Testis (tissue), 3 donors: ENCODE results near the gene PTPRD. TPM values are rescaled to one million over a fixed set of nuclear protein-coding genes. Genes with fewer than 3 reads are reported as not detected.

Experiments
- DNase-seq: peaks from one replicate; pipeline ENCODE4 v3.0.0-alpha.2; 2019
- H3K27ac ChIP-seq, 2 donors: fragments of 200-600 bp; sonication (generic); one replicate each; pipeline ENCODE4 v1.5.1; 2019
- H3K27me3 ChIP-seq: fragments of 200-600 bp; sonication (generic); one replicate; pipeline ENCODE4 v1.5.1; 2019
- H3K36me3 ChIP-seq: fragments of 200-600 bp; sonication (generic); one replicate; pipeline ENCODE4 v1.5.1; 2017; ENCODE audit warnings: low read depth; ENCODE audit errors: missing control alignments
- H3K4me1 ChIP-seq: fragments of 200-600 bp; sonication (generic); one replicate; pipeline ENCODE4 v1.5.1; 2019
- H3K4me3 ChIP-seq, 2 donors: fragments of 200-600 bp; sonication (generic); one replicate each; pipeline ENCODE4 v1.5.1; 2017 to 2019
- H3K9me3 ChIP-seq: fragments of 200-600 bp; sonication (generic); one replicate; pipeline ENCODE4 v1.5.1; 2017
- CTCF ChIP-seq, 3 experiments: fragments of 450-650 bp in 2 of 3; fragments of 200-600 bp in 1 of 3; sonication (generic) in 1 of 3; IDR thresholded peaks; one replicate each; pipeline ENCODE4 v1.5.1; 2016 to 2019; ENCODE audit warnings: antibody characterized with exemption in 3 of 3, mild to moderate bottlenecking in 2 of 3, moderate library complexity in 1 of 3
- POLR2A ChIP-seq: fragments of 450-650 bp; IDR thresholded peaks from one replicate; pipeline ENCODE4 v1.6.1; 2017; ENCODE audit warnings: antibody characterized with exemption, mild to moderate bottlenecking, moderate library complexity
- WGBS, 2 donors: methylation state at CpG; one replicate each; pipeline ENCODE4 v1.1.5; 2018; 5-methylcytosine and 5-hydroxymethylcytosine counted together
- intact Hi-C: fragments of 100-400 bp; cut with DNase I; formaldehyde crosslinking; loops from one replicate; pipeline ENCODE4 v1.15.1; 2023; ENCODE audit warnings: low total_unique reads
- polyA plus RNA-seq: library from polyadenylated mRNA; stranded (reverse); fragments of 350-450 nt; fragmentation: Illumina TruSeq; extraction: RNeasy Lipid Tissue Mini Kit (QIAGEN cat#74804); gene quantifications from one replicate; pipeline ENCODE4 v1.2.3, GENCODE V29; 2014; ENCODE audit warnings: low read depth, low replicate concordance; ENCODE audit not compliant: insufficient read depth
- total RNA-seq, 2 donors: library from RNA; depleted of rRNA; stranded (reverse); fragments of >200 nt; gene quantifications; one replicate each; pipeline ENCODE4 v1.2.3, GENCODE V29; 2016

Gene PTPRD
- total and polyA plus RNA-seq, 3 donors from 2014 or later: 15.4 to 33.6 (median 32.5) TPM

GRCh38 chr9:9862235-9862810 is 750.5 kb downstream of the PTPRD start:
- Histone ChIP-seq H3K9me3 (no peaks in the 10 kb centered on the region), H3K4me1 (no peaks in the 10 kb centered on the region), H3K27ac (no peak overlapping the region), H3K4me3 (no peak overlapping the region), H3K27me3 (no peaks in the 10 kb centered on the region), H3K36me3 (no peaks in the 10 kb centered on the region)
- DNase-seq: no peak
- no peak for TF ChIP-seq POLR2A
- no peak for TF ChIP-seq CTCF (IDR thresholded peaks at IDR 0.05)
- intact Hi-C loops: no loop called here
- WGBS, 2 donors: 67 to 81% methylated on average over 3 of the region's 3 CpGs

- intact Hi-C loops: no loop called here
- no peaks in the 10 kb centered on the region for H3K36me3 ChIP-seq
- peak overlapping the region in 1 of 2 donors; percentile 3 for H3K4me3 ChIP-seq
- 33 to 62% methylated on average over 11 to 15 of the region's 15 CpGs for WGBS, 2 donors
- TF ChIP-seq POLR2A: no peak
- TF ChIP-seq CTCF (IDR thresholded peaks at IDR 0.05): no peak
- no peak overlapping the region for H3K27ac ChIP-seq
- H3K27me3 ChIP-seq: no peaks in the 10 kb centered on the region
- DNase-seq: no peak
- no peaks in the 10 kb centered on the region for H3K9me3 ChIP-seq
- no peaks in the 10 kb centered on the region for H3K4me1 ChIP-seq
Measured at GRCh38 chr9:9855177-9856078, 757.4 kb downstream of the PTPRD start.

GRCh38 chr9:9847750-9848149 is 765.1 kb downstream of the PTPRD start:
- Histone ChIP-seq H3K27ac (no peak overlapping the region), H3K4me3 (no peak overlapping the region), H3K9me3 (no peaks in the 10 kb centered on the region), H3K36me3 (no peaks in the 10 kb centered on the region), H3K4me1 (no peaks in the 10 kb centered on the region), H3K27me3 (no peaks in the 10 kb centered on the region)
- 69 to 77% methylated on average over 5 of the region's 5 CpGs for WGBS, 2 donors
- DNase-seq: no peak
- TF ChIP-seq POLR2A: no peak
- no peak for TF ChIP-seq CTCF (IDR thresholded peaks at IDR 0.05)
- intact Hi-C loops: no loop called here

GRCh38 chr9:9846557-9846956 is 766.2 kb downstream of the PTPRD start:
- intact Hi-C loops: no loop called here
- H3K27me3 ChIP-seq: no peaks in the 10 kb centered on the region
- no peaks in the 10 kb centered on the region for H3K4me1 ChIP-seq
- no peak overlapping the region for H3K27ac ChIP-seq
- no peak overlapping the region for H3K4me3 ChIP-seq
- H3K36me3 ChIP-seq: no peaks in the 10 kb centered on the region
- WGBS, 2 donors: 56 to 61% methylated on average over 1 of the region's 1 CpG
- no peak for DNase-seq
- TF ChIP-seq POLR2A: no peak
- no peak for TF ChIP-seq CTCF (IDR thresholded peaks at IDR 0.05)
- H3K9me3 ChIP-seq: no peaks in the 10 kb centered on the region
